ENCODE data around the gene CECR2.

Gene CECR2

DNA sequence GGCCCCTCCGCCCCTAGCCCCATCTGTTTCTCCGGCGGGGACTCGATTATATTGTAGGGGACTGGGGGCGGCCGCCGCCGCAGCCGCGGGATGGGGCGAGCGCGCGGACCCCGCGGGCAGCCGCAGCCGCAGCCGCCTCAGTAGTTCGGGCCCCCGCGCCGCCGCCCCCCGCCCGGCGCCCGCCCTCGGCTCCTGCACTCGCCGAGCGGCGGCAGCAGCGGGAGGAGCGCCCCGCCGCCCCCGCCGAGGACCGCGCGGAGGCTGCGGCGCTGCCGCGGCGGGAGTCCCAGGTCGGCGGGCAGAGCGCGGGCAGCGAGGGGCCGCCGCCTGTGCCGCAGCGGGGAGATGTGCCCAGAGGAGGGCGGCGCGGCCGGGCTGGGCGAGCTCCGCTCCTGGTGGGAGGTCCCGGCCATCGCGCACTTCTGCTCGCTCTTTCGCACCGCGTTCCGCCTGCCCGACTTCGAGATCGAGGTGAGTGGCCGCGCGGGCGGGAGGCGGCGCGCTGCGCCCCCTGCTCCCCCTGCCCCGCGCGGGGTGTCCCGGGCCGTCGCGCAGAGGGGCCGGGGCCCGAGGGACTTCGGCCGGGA, at the start of gene CECR2:
CECR2 (plus strand) TSS at position 22 of the 587 bp plus-strand sequence; CDS start at position 346, 324 bp downstream.
- DNase-seq: no peak

DNA sequence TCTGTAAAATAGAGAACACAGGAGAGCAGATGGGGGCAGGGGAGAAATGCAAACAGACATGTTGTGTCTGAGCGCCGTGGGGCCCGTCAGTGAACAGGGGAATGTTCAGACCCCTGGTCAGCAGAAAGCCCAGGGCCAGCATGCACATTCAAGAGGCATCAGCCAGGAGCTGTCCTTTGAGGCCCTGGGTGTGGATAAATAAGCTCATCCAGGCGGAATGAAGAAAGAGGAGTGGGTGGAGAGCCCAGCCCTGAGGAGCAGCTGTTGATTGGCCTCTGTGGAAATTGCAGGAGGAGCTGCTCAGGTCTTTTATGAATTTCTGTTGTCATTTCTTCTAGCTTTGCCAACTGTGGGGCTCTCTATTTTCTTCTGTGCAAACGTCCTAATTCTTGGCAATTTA, 49.7 kb upstream of the CECR2 start:
- DNase-seq: no peak

- no peak for DNase-seq
Measured at GRCh38 chr22:17322511-17322910, 46.7 kb upstream of the CECR2 start.

DNA sequence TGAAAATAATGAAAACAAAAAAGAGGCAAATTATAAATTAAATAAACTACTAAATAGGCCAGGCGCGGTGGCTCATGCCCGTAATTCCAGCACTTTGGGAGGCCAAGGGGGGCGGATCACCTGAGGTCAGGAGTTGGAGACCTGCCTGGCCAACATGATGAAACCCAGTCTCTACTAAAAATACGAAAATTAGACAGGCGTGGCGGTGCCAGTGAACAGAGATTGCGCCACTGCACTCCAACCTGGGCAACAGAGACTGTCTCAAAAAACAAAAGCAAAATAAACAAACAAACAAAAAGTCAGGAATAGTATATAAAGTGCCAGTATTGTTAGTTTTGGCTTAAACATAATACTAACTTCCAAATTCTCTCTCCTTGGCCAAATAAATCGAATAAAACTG, 37.6 kb upstream of the CECR2 start:
- DNase-seq: no peak

GRCh38 chr22:17332109-17332800, 37.0 kb upstream of the CECR2 start:
- no peak for DNase-seq

- DNase-seq: no peak
Measured at GRCh38 chr22:17334059-17334458, 35.2 kb upstream of the CECR2 start.

DNA sequence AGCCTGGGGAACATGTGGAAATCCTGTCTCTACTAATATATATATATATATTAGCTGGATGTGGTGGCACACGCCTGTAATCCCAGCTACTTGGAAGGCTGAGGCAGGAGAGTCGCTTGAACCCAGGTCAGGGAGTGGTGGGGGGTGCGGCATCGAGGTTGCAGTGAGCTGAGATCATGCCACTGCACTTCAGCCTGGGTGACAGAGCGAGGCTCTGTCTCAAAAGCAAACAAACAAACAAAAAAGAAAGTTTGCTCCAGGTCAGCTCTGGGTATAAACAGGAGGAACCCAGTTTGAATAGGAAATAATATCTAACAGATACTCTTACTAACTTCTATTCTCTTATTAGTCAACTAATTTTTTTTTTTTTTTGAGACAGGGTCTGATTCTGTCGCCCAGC, 34.3 kb upstream of the CECR2 start:
- no peak for DNase-seq

DNA sequence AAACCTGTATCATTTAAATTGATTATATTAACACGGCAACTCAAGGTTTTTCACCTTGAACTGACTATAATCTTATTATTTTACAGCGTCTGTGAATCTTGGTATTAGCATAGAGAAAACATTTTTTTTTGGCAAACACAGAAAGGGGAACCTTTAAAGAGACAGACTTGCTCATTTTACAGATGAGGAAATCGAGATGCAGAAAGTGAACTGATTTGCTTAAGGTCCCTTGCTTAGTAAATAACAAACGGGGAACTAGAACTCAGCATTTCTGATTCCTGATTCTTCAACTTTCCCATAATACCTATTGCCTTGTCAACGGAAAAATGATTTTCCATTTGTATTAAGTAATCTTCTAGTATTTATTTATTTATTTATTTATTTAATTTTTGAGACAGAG, 33.2 kb upstream of the CECR2 start:
- DNase-seq: no peak

- DNase-seq: no peak
Measured at GRCh38 chr22:17337639-17338038, 31.6 kb upstream of the CECR2 start.

DNA sequence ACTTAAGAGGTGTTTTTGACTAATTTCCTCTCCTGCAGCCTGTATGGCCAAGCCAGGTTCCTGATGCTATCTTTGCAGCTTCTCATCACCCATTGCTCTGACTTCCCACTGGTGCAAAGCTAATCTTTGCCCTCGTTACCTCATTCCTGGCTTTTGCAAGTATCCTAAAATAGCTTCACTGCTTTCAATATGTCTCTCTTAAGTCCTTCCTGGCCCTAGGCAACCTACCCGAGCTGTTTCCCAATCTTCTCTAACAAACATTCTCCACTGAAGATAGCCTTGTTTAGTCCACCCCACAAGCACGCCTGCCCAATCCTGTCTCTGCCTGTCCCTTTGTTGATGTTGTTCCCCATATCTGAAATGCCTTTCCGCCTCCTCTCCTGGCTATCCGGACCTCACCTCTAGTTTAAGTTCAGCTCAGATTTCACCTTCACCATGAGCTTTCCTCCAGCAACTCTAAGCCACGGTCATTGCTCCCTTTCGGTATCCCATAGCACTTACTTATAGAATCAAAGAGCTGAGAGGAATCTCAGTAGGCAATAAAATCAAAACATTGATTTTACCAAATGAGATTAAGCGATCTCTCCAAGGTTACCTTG, 30.1 kb upstream of the CECR2 start:
- DNase-seq: no peak

DNA sequence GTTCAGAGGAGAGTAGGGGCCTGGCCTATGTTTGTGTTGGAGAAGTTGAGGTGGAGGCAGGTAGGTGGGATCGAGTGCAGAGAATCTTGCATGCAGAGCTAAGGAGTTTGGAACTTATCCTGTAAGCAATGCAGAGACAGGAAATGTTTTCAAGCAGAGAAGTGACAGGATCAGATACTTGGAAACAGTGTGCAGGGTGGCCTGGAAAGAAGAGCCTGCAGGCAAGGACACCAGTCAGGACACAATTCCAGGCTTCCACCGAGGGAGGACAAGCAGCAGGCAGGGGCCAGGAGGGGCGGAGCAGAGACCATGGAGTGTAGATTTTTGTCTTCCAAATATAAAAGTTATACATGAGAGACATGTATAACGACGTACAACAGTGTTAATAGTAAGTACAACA, 26.9 kb upstream of the CECR2 start:
- no peak for DNase-seq

DNA sequence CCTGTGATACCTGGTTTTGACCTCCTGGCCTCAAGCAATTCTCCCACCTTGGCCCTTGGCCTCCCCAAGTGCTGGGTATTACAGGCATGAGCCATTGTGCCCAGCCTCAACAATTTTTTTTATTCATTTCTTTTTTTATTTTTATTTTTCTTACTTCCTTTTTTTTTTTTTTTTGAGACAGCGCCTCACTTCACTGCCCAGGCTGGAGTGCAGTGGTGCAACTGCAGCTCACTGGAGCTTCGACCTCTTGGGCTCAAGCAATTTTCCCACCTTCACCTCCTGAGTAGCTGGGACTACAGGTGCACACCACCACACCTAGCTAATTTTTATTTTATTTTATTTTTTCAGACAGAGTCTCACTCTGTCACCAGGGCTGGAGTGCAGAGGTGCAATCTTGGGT, 25.5 kb upstream of the CECR2 start:
- no peak for DNase-seq

- no peak for DNase-seq
Measured at GRCh38 chr22:17346578-17346977, 22.7 kb upstream of the CECR2 start.

DNA sequence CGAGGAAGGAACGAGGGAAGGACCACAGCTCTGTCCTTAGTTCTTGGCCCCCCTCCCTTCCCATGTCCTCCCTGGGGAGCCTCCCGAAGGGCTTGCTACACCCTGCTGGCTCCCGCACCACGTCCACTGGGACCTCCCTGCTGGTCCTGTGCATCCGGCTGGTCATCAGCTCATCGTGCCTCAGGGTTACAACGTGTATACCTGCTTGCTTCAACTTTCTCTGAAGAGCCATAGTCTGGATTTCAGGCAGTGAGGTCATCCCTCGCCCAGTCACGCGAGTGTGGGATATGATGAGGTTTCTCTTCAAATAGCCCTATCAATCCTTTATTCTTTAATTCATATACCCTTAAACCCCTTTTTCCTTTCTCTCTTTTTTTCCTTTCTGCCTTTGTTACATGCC, 21.5 kb upstream of the CECR2 start:
- no peak for DNase-seq

DNA sequence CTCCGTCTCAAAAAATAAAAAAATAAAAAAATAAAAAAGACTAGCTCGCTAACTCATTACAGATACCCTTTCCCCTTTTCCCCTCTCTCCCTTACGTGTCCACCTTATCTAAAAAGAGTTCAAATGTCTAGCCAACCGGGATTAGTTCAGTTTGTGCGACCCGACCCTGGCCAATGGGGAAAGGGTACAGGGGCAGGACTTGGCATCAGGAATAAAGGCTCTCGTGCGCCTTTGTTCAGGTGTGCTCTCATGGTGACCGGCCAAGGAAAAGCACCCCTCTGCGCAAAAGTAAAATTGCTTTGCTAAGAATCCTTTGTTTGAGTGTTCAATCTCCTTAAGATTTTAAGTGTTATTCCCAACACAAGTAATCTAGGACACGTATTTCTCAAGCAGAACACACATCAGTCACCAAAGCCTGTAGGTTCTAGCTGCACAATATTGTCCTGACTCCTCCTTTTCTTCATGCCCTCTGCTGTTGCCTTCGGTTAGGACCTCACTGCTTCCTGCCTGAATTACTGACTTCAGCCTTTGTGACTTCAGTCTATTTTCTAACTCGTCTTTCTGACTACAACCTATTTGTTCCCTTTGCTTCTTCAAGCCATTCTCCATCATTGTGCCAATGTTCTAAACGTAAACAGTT, 20.7 kb upstream of the CECR2 start:
- DNase-seq: no peak

DNA sequence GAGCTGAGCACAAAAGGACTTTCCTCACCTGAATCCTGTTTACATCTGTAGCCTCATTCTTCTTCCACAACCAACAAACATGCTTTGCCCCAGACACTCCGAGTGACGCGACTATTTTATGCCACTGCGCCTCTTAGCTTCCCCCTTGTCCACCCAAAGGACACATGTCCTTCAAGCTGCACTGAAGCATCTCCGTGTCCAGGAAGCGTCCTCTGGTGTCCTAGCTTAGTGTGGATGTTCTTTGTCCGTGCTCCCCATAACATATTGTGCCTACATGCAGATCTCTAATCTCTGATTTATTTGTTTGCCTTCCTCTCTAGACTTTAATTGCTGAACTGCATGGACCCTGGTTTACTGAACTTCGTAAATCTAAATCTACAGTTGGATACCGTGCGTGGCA, 20.1 kb upstream of the CECR2 start:
- no peak for DNase-seq

DNA sequence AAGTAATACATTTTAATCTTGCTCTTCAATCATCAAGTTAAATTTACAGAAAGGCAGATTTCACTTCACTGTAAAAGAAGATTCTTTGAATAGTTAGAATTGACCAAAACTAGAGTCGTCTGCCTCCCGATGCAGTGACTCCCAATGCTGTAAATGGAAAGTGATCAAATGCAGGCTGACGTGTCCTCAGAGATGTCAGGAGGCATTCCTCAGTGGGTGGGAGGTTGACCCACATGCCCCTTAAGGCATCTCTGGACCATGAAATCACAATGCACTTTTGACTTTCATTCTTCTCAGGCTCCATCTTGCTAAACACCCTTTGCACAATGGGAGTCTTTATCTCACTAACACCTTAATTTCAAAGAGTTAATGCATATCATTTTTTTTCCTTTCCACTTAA, 19.0 kb upstream of the CECR2 start:
- DNase-seq: no peak

DNA sequence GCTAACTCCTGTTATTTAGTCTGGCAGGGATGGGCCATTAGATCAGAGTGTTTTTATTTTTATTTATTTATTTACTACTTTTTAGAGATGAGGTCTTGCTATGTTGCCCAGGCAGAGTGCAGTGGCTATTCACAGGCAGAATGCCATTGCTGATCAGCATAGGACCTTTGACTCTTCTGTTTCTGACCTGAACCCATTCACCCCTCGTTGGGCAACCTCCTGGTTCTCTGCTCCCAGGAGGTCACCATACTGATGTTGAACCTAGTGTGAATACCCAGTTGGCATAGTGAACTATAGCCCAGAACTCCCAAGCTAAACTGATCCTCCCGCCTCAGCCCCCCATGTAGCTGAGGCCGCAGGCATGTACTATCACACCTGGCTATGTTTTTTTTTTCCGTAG, 16.5 kb upstream of the CECR2 start:
- no peak for DNase-seq

DNA sequence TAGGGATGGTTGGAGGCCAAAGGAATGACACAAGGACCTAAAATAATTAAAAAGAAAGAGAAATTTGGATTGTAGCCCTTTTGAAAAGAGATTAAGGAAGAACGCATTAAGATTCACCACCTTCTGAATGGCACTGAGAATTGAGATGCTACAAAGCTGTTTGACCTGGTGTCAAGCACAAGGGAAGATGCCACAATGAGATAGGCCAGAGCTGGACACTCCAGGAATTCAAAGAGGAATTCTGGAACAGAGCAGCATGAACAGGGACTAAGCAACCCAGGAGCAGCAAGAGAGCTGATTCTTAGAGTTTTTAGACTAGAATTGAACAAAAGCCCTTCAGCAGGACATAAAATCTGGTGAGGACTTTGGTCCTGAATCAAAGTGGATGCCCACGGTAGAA, 11.6 kb upstream of the CECR2 start:
- DNase-seq: no peak

GRCh38 chr22:17358415-17358814, 10.8 kb upstream of the CECR2 start:
- no peak for DNase-seq

DNA sequence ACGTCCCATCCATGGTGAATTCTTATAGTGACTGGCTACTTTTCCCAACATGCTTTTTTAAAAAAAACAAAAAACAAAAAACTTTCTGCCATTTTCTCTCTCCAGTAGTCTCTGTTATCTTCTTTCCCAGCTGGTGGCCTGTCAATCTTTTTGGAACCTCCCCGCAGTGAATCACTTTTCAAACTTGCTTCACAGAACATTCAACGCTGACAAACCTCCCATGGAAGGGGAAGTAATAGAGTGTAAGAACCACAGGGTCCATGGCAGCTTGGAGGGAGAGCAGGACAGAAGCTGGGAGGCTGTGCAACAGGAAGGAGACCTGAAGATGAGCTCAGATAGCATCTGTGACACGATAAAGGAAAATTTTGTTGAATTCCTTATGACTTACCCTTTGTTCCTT, 9.8 kb upstream of the CECR2 start:
- DNase-seq: no peak

GRCh38 chr22:17366329-17366728, 2.9 kb upstream of the CECR2 start:
- DNase-seq: no peak

DNA sequence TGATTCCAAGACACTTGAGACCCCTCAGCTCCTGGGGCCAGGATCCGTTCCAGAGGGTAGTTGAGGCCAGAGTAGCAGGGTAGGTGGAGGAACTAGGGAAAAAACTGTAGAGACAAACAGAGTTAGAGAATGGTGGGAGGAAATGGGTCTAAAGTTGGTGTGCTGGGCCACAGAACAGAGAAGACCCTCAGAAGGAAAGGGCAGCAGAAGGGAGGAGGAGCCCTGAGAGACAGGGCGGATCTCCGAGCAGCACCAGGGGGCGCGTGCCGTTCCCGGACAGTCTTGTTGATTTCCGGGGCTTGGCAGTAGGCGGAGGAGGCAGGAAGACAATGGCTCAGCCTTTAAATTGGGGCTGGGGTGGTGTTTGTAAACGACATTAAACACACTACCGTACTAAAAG, 2.4 kb upstream of the CECR2 start:
- no peak for DNase-seq

DNA sequence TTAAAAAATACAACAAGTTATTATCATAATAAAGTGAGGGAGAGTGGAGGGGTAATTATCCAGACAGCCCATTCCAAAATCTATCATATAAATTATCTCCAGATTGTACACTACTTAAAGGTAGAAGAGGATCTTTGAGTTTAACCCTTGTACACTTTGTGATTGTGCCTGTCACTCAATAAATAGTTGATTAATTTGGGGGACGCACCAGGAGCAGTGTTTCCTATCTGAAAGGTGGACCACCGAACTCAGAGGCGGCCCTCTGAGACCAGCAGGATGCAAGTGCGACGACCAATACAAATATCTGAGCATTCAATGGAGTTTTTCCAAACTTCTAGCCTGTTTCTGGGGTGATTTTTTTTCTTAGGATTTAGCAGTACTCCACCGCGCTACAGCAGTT, 1.1 kb upstream of the CECR2 start:
- DNase-seq: no peak
